Uterus (tissue), 4 donors: ENCODE data around the gene PDXP. TPM values are rescaled to one million over a fixed set of nuclear protein-coding genes. Genes with fewer than 3 reads are reported as not detected.

Source experiments
- DNase-seq, 2 donors: peaks; one replicate each; pipeline ENCODE4 v3.0.0-alpha.2; 2019 to 2020
- H3K27ac ChIP-seq, 2 donors: fragments of 200-600 bp; sonication (generic); 1 replicate in 1 of 2; 2 replicates in 1 of 2; pipeline ENCODE4 v1.5.1; 2016 to 2018
- H3K27me3 ChIP-seq, 2 donors: fragments of 200-600 bp; sonication (generic); one replicate each; pipeline ENCODE4 v1.5.1; 2018 to 2019; ENCODE audit warnings: control low read depth in 1 of 2
- H3K36me3 ChIP-seq, 2 donors: fragments of 200-600 bp; sonication (generic); one replicate each; pipeline ENCODE4 v1.5.1; 2019; ENCODE audit warnings: control low read depth in 1 of 2
- H3K4me1 ChIP-seq, 2 donors: fragments of 200-600 bp; sonication (generic); one replicate each; pipeline ENCODE4 v1.5.1; 2018 to 2019; ENCODE audit warnings: control low read depth in 1 of 2
- H3K4me3 ChIP-seq, 2 donors: fragments of 200-600 bp; sonication (generic); 1 replicate in 1 of 2; 2 replicates in 1 of 2; pipeline ENCODE4 v1.5.1; 2018 to 2019; ENCODE audit warnings: mild to moderate bottlenecking in 1 of 2
- H3K9me3 ChIP-seq, 2 donors: fragments of 200-600 bp; sonication (generic); one replicate each; pipeline ENCODE4 v1.5.1; 2019; ENCODE audit warnings: control low read depth in 1 of 2
- CTCF ChIP-seq, 4 experiments: fragments of 200-600 bp in 2 of 4; fragments of 450-650 bp in 2 of 4; sonication (generic) in 2 of 4; IDR thresholded peaks; one replicate each; pipeline ENCODE4 v1.5.1; 2016 to 2019; ENCODE audit warnings: antibody characterized with exemption in 4 of 4, mild to moderate bottlenecking in 2 of 4, moderate library complexity in 1 of 4
- POLR2A ChIP-seq, 2 donors: fragments of 450-650 bp; IDR thresholded peaks; one replicate each; pipeline ENCODE4 v1.6.1; 2016; ENCODE audit warnings: antibody characterized with exemption in 2 of 2, mild to moderate bottlenecking in 1 of 2, moderate library complexity in 1 of 2
- intact Hi-C: fragments of 100-400 bp; cut with DNase I; formaldehyde crosslinking; loops from one replicate; pipeline ENCODE4 v1.15.1; 2023; ENCODE audit warnings: low total_unique reads
- total RNA-seq, 4 donors: library from RNA; depleted of rRNA in 3 of 4; stranded (reverse); fragments of >200 nt in 3 of 4; gene quantifications; one replicate each; pipeline versions ENCODE4 v1.1.0 to v1.2.4, GENCODE V29; 2014 to 2023
- donor health status: DM: yes; HTN: yes; CAD: no.

The PDXP gene
- total RNA-seq, 4 donors from 2014 or later, result 0.88 to 10.7 (median 3.7) TPM

DNA sequence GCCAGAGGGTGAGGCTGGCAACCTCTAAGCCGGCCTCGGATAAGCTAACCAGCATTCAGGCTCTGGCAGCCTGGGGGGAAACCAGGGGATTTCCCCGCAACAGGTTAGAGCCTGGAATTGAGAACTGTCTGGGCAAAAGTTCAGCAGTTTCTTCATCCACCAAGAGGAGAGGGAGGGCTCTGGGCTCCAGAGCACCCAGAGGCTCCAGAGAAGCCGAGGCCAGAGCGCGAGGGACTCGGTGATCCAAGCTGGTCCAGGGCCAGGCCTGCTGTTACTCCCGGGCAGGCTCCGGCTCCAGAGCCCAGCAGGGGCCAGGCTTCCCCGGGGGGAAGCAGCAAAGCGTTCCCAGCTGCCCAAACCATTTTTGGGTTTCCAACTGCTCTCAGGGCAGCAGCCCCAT lies 32.4 kb upstream of the PDXP start:
- Histone ChIP-seq H3K27ac (peak overlapping the region; percentile 79 to 87), H3K36me3 (no peaks in the 10 kb centered on the region), H3K4me1 (peaks cover 7 to 8% of the 10 kb centered on the region in 2 donors), H3K27me3 (no peaks in the 10 kb centered on the region), H3K4me3 (no peak overlapping the region), H3K9me3 (no peaks in the 10 kb centered on the region)
- DNase-seq, result peak; percentile 92
- intact Hi-C loops, result no loop called here
- no peak for TF ChIP-seq POLR2A (IDR thresholded peaks at IDR 0.05)
- peak in 2 of 4 experiments; percentile 25 to 27 for TF ChIP-seq CTCF (IDR thresholded peaks at IDR 0.05)

DNA sequence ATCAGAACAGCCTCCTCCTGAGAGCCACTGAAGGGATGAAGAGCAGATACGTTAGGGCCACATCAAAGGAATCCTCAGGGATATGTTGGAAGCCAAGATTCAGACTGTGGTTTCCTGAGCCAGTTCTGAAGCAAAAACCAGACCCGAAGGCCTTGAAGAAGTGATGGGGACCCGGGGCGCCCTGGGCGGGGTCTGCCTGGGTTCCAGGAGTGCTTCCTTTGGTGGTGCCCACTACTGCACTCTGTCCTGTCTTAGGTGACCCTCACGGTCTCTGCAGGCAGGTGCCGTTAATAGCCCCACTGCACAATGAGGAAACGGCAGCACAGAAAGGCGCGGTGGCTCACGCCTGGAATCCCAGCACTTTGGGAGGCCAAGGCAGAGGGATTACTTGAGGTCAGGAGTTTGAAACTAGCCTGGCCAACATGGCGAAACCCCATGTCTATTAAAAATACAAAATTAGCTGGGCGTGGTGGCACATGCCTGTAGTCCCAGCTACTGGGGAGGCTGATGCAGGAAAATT lies 31.9 kb upstream of the PDXP start:
- Histone ChIP-seq H3K36me3 (no peaks in the 10 kb centered on the region), H3K27me3 (no peaks in the 10 kb centered on the region), H3K9me3 (no peaks in the 10 kb centered on the region), H3K4me1 (peaks cover 7 to 8% of the 10 kb centered on the region in 2 donors), H3K27ac (peak overlapping the region; percentile 79 to 87), H3K4me3 (no peak overlapping the region)
- intact Hi-C loops, result no loop called here
- TF ChIP-seq POLR2A (IDR thresholded peaks at IDR 0.05), result no peak
- no peak for TF ChIP-seq CTCF (IDR thresholded peaks at IDR 0.05)
- no peak for DNase-seq

DNA sequence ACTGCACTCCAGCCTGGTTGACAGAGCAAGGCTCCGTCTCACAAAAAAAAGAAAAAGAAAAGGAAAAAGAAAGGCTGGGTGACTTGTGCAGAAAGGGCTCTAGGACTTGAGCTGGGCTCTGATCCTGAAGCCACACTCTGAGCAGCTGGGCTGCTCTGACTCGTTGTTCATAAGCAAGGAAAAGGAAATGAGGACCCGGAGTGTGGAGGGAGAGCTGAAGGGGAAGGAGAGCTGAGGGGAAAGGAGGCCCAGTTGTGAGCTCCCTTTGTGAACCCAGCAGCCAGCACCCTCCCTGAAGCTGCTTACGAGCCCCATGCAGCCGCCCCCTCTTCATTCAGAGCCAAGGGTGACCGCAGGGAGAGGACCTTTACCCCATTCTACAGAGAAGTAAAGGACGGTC lies 31.4 kb upstream of the PDXP start:
- no peaks in the 10 kb centered on the region for H3K27me3 ChIP-seq
- no peaks in the 10 kb centered on the region for H3K36me3 ChIP-seq
- no peaks in the 10 kb centered on the region for H3K9me3 ChIP-seq
- no peak overlapping the region for H3K4me3 ChIP-seq
- DNase-seq, result no peak
- H3K4me1 ChIP-seq, result peaks cover 7 to 8% of the 10 kb centered on the region in 2 donors
- no peak for TF ChIP-seq CTCF (IDR thresholded peaks at IDR 0.05)
- no peak for TF ChIP-seq POLR2A (IDR thresholded peaks at IDR 0.05)
- intact Hi-C loops, result no loop called here
- peak overlapping the region; percentile 79 to 87 for H3K27ac ChIP-seq

DNA sequence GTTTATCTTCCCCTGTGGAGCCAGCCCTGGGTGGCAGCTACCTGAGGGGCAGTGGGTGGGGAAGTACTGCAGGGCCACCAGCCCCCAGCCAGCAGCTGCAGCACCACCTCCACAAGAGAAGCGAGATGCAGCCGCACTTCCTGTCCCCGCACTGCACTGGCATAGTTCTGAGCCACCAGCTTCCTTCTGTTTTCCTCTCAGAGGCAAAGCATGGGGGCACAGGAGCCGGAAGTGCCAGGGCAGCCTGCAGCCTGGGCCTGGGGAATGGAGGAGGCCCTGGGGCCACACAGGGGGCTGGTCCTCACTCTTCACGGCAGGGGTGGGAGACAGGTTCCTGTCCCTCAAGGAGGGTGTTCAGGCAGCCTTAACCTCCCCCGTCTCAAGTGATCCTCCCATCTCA lies 31.0 kb upstream of the PDXP start:
- Histone ChIP-seq H3K27me3 (no peaks in the 10 kb centered on the region), H3K36me3 (no peaks in the 10 kb centered on the region), H3K9me3 (no peaks in the 10 kb centered on the region), H3K4me3 (no peak overlapping the region), H3K4me1 (peaks cover 7 to 8% of the 10 kb centered on the region in 2 donors), H3K27ac (peak overlapping the region; percentile 79 to 87)
- no peak for DNase-seq
- intact Hi-C loops, result no loop called here
- no peak for TF ChIP-seq CTCF (IDR thresholded peaks at IDR 0.05)
- TF ChIP-seq POLR2A (IDR thresholded peaks at IDR 0.05), result no peak

GRCh38 chr22:37628830-37629229 lies 29.7 kb upstream of the PDXP start:
- Histone ChIP-seq H3K9me3 (no peaks in the 10 kb centered on the region), H3K27ac (no peak overlapping the region), H3K27me3 (no peaks in the 10 kb centered on the region), H3K4me1 (peaks cover 7 to 14% of the 10 kb centered on the region in 2 donors), H3K36me3 (no peaks in the 10 kb centered on the region), H3K4me3 (no peak overlapping the region)
- no peak for TF ChIP-seq POLR2A (IDR thresholded peaks at IDR 0.05)
- TF ChIP-seq CTCF (IDR thresholded peaks at IDR 0.05), result no peak
- DNase-seq, result no peak
- intact Hi-C loops, result no loop called here
